ENCODE results near the gene POLR2E. TPM values are rescaled to one million over a fixed set of nuclear protein-coding genes. Genes with fewer than 3 reads are reported as not detected.

Gene POLR2E
- total RNA-seq, 4 donors from 2014 or later = 118 to 263 (median 228) TPM

DNA sequence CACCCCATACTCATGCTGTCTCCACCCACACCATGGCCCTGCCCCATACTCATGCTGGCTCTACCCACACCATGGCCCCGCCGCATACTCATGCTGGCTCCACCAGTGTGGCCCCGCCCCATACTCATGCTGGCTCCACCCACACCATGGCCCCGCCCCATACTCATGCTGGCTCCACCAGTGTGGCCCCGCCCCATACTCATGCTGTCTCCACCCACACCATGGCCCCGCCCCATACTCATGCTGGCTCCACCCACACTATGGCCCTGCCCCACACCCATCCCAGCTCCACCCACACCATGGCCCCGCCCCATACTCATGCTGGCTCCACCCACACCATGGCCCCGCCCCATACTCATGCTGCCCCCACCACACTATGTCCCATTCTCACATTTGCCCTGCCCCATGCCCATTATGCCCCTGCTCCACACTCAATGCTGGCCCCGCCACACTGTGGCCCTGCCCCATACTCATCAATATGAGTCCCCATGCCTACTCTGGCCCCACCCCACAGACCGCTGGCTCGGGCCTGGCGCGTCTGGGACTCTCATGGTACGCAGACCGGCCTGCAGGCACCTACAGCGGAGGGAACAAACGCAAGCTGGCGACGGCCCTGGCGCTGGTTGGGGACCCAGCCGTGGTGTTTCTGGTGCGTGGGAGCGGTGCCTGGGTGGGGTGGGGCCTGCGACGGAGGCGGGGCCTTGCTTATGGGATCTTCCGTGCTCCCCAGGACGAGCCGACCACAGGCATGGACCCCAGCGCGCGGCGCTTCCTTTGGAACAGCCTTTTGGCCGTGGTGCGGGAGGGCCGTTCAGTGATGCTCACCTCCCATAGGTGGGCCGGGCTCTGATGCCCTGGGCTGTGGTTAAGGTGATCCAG, 31.9 kb downstream of the POLR2E start:
- Histone ChIP-seq H3K27ac (no peak overlapping the region), H3K27me3 (peaks cover 20 to 42% (median 29%) of the 10 kb centered on the region in 3 donors), H3K4me1 (peaks cover 4 to 18% of the 10 kb centered on the region in 2 donors), H3K9me3 (peaks cover 0 to 6% (median 0%) of the 10 kb centered on the region in 3 donors), H3K36me3 (peaks cover 0 to 16% of the 10 kb centered on the region in 2 donors), H3K4me3 (no peak overlapping the region)
- ATAC-seq (no peak), DNase-seq (no peak)
- intact Hi-C loops (cut with DNase I; ENCODE audit: low total_unique reads) = no loop called here
- TF ChIP-seq POLR2A (IDR thresholded peaks at IDR 0.05) = no peak
- TF ChIP-seq, protein P1, sequence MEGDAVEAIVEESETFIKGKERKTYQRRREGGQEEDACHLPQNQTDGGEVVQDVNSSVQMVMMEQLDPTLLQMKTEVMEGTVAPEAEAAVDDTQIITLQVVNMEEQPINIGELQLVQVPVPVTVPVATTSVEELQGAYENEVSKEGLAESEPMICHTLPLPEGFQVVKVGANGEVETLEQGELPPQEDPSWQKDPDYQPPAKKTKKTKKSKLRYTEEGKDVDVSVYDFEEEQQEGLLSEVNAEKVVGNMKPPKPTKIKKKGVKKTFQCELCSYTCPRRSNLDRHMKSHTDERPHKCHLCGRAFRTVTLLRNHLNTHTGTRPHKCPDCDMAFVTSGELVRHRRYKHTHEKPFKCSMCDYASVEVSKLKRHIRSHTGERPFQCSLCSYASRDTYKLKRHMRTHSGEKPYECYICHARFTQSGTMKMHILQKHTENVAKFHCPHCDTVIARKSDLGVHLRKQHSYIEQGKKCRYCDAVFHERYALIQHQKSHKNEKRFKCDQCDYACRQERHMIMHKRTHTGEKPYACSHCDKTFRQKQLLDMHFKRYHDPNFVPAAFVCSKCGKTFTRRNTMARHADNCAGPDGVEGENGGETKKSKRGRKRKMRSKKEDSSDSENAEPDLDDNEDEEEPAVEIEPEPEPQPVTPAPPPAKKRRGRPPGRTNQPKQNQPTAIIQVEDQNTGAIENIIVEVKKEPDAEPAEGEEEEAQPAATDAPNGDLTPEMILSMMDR (IDR thresholded peaks at IDR 0.05 in 4 of 5, conservative IDR thresholded peaks at IDR 0.05 in 1 of 5) = no peak
- in situ Hi-C loops (cut with MboI; ENCODE audit: low sequenced_read_pairs in 4 of 4) = no loop called here

DNA sequence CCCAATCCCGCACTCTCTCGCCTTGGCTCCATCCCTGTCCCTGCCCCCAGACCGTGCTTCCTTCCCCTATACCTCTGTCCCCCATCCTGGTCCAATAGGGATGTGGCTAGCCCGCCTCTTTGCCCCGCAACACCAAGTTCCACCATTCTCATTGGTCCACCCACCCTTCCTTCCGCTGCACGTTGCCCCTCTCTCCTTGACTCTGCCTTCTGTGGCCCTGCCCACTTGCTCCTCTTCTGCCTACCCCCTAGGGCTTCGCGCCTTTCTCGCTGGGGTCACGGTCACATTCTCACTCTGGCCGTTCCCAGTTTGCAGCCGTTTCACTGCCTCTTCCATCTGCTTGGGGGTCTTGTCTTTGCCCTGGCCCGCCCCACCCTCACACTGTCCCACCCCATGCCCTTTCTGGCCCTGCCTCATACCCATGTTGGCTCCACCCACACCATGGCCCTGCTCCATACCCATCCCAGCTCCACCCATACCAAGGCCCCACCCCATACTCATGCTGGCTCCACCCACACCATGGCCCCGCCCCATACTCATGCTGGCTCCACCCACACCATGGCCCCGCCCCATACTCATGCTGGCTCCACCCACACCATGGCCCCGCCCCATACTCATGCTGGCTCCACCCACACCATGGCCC, 32.7 kb downstream of the POLR2E start:
- Histone ChIP-seq H3K4me3 (no peak overlapping the region), H3K36me3 (peaks cover 0 to 24% of the 10 kb centered on the region in 2 donors), H3K27me3 (peaks cover 12 to 35% (median 21%) of the 10 kb centered on the region in 3 donors), H3K9me3 (peaks cover 0 to 14% (median 2%) of the 10 kb centered on the region in 3 donors), H3K27ac (no peak overlapping the region), H3K4me1 (peaks cover 4 to 14% of the 10 kb centered on the region in 2 donors)
- DNase-seq (no peak), ATAC-seq (no peak)
- in situ Hi-C loops (cut with MboI; ENCODE audit: low sequenced_read_pairs in 4 of 4) = no loop called here
- intact Hi-C loops (cut with DNase I; ENCODE audit: low total_unique reads) = no loop called here
- TF ChIP-seq, protein P1 (IDR thresholded peaks at IDR 0.05 in 4 of 5, conservative IDR thresholded peaks at IDR 0.05 in 1 of 5) = no peak
- TF ChIP-seq POLR2A (IDR thresholded peaks at IDR 0.05) = no peak

DNA sequence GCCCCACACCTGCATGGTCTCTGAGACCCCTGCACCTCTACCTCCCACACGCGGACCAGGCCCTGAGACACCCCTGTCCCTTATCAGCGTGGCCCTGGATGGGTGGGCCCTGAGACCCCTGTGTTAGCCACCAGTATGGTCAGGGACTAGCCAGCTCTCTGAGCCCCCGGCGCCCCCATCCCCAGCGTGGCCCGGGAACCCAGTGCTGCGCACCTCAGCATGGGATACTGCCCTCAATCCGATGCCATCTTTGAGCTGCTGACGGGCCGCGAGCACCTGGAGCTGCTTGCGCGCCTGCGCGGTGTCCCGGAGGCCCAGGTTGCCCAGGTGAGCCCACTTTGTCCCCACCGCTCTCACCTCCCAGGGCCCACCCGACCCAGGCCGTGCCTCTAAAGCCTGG, 33.2 kb downstream of the POLR2E start:
- ATAC-seq = no peak
- no peak overlapping the region for H3K4me3 ChIP-seq
- H3K27me3 ChIP-seq = peaks cover 7 to 30% (median 16%) of the 10 kb centered on the region in 3 donors
- no peak for DNase-seq
- H3K36me3 ChIP-seq = peaks cover 0 to 29% of the 10 kb centered on the region in 2 donors
- peaks cover 4 to 12% of the 10 kb centered on the region in 2 donors for H3K4me1 ChIP-seq
- intact Hi-C loops (cut with DNase I; ENCODE audit: low total_unique reads) = no loop called here
- H3K27ac ChIP-seq = no peak overlapping the region
- peaks cover 5 to 19% (median 6%) of the 10 kb centered on the region in 3 donors for H3K9me3 ChIP-seq
- TF ChIP-seq POLR2A (IDR thresholded peaks at IDR 0.05) = no peak
- TF ChIP-seq, protein P1 (IDR thresholded peaks at IDR 0.05 in 4 of 5, conservative IDR thresholded peaks at IDR 0.05 in 1 of 5) = no peak
- in situ Hi-C loops (cut with MboI; ENCODE audit: low sequenced_read_pairs in 4 of 4) = no loop called here

DNA sequence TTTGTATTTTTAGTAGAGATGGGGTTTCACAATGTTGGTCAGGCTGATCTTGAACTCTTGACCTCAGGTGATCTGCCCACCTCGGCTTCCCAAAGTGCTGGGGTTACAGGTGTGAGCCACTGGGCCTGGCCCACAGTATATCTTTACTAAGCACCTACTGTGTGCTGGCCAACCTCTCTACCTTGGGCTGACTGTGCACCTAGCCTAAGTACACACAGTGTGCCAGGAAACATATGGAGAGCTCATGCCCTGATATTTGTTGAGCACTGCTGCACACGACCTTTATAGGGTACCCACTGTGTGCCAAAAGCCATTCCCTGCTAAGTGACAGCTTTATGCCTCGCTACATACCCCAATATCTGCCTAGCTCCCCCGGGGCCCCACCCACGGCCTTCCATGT, 34.5 kb downstream of the POLR2E start:
- TF ChIP-seq, protein P1 (IDR thresholded peaks at IDR 0.05 in 4 of 5, conservative IDR thresholded peaks at IDR 0.05 in 1 of 5) = no peak
- no peak for TF ChIP-seq POLR2A (IDR thresholded peaks at IDR 0.05)
- no peak for ATAC-seq
- intact Hi-C loops (cut with DNase I; ENCODE audit: low total_unique reads) = no loop called here
- peaks cover 0 to 17% (median 4%) of the 10 kb centered on the region in 3 donors for H3K27me3 ChIP-seq
- no peak overlapping the region for H3K27ac ChIP-seq
- in situ Hi-C loops (cut with MboI; ENCODE audit: low sequenced_read_pairs in 4 of 4) = no loop called here
- H3K4me3 ChIP-seq = no peak overlapping the region
- H3K36me3 ChIP-seq = peaks cover 0 to 42% of the 10 kb centered on the region in 2 donors
- peaks cover 4 to 7% of the 10 kb centered on the region in 2 donors for H3K4me1 ChIP-seq
- no peak for DNase-seq
- peaks cover 5 to 28% (median 6%) of the 10 kb centered on the region in 3 donors for H3K9me3 ChIP-seq
